SK-N-MC (cell line): ENCODE data around the gene GNAO1.

Experiments
- EZH2 ChIP-seq: fragments of 200-600 bp; sonication (generic); IDR thresholded peaks from one replicate; pipeline ENCODE4 v1.6.1; 2017; ENCODE audit warnings: antibody characterized with exemption
- FOXP2 ChIP-seq: optimal IDR thresholded peaks from 2 replicates; pipeline ENCODE3; 2011; ENCODE audit warnings: mild to moderate bottlenecking, moderate library complexity; ENCODE audit not compliant: insufficient read depth; ENCODE audit errors: extremely low read length, control extremely low read depth
- POLR2AphosphoS5 ChIP-seq: IDR thresholded peaks from 2 replicates; pipeline ENCODE4 v1.6.1; 2012; ENCODE audit warnings: mild to moderate bottlenecking, low read depth, low read length, borderline replicate concordance

- TF ChIP-seq EZH2 (no peak), POLR2AphosphoS5 (no peak), FOXP2 (no peak)
Measured at GRCh38 chr16:56269811-56270684, 78.8 kb downstream of the GNAO1 start.
